Thyroid gland (tissue), 4 donors: ENCODE data around the gene CHCHD5.

Experiments
- POLR2A ChIP-seq, 2 donors: fragments of 450-650 bp; IDR thresholded peaks; one replicate each; pipeline ENCODE4 v1.6.1; 2017; ENCODE audit warnings: antibody characterized with exemption in 2 of 2, mild to moderate bottlenecking in 2 of 2, moderate library complexity in 1 of 2
- TF ChIP-seq, protein P1 (sequence below), 6 experiments: fragments of 200-600 bp in 3 of 6; fragments of 450-650 bp in 3 of 6; sonication (generic) in 3 of 6; IDR thresholded peaks; one replicate each; pipeline ENCODE4 v1.5.1; 2016 to 2019; ENCODE audit warnings: antibody characterized with exemption in 6 of 6, mild to moderate bottlenecking in 2 of 6, inconsistent platforms in 1 of 6, moderate library complexity in 1 of 6

DNA sequence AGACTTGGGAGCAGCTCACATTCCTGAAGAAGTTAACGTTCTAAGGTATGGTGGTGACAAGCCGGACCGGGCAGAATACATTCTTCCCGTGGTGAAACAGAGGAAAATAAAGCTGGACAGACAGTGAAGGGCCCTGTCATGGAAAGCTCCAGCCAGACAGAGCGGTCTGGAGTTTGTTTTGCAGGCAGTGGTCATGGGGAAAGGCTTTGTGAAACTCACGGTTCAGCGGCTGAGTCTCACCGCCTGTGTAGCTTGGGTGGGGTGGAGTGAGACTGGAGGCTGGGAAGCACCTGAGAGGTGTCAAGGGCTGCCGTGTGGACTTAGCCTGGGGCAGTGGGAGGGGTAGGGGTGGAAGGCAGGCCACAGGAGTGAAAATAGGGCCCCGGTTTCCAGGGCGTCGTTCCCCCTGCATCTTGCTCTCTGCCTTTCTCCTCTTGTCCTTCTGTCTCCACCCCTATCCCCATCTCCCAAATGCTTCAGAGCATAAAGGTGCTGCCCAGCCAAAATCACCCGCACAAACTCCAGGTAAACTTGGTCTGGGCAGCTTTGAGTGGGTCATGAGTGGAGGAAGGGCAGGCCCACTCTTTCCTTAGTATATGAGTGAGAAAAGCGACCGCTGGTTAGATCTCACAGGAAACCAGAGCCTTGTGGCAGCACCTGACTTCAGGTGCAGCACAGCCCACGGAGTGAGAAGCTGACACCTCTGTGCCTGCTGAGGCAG lies 49.9 kb downstream of the CHCHD5 start:
- peak in 1 of 2 donors; percentile 33 for TF ChIP-seq POLR2A (IDR thresholded peaks at IDR 0.05)
- TF ChIP-seq, protein P1, sequence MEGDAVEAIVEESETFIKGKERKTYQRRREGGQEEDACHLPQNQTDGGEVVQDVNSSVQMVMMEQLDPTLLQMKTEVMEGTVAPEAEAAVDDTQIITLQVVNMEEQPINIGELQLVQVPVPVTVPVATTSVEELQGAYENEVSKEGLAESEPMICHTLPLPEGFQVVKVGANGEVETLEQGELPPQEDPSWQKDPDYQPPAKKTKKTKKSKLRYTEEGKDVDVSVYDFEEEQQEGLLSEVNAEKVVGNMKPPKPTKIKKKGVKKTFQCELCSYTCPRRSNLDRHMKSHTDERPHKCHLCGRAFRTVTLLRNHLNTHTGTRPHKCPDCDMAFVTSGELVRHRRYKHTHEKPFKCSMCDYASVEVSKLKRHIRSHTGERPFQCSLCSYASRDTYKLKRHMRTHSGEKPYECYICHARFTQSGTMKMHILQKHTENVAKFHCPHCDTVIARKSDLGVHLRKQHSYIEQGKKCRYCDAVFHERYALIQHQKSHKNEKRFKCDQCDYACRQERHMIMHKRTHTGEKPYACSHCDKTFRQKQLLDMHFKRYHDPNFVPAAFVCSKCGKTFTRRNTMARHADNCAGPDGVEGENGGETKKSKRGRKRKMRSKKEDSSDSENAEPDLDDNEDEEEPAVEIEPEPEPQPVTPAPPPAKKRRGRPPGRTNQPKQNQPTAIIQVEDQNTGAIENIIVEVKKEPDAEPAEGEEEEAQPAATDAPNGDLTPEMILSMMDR (IDR thresholded peaks at IDR 0.05), result no peak
